Activated CD4-positive, CD25-positive, alpha-beta regulatory T cell treated with anti-CD3 and anti-CD28 coated beads, Interleukin-2, amount 50 U/mL, for 72 hours (primary cell): ENCODE measurements around the gene FGD4.
"Not testable (repeated sequence)": the region's sequence is repeated elsewhere in the genome, so short reads cannot be mapped to it uniquely, and the experiment has no call there.

Experiments
- DNase-seq: peaks from one replicate; pipeline ENCODE4 v3.0.0; 2021

The FGD4 gene

GRCh38 chr12:32499048-32499447, 99.7 kb downstream of the FGD4 start:
- no peak for DNase-seq

- DNase-seq, result no peak
These were observed 102.5 kb downstream of the FGD4 start for GRCh38 chr12:32501835-32502333.

GRCh38 chr12:32502693-32503502, 103.5 kb downstream of the FGD4 start:
- no peak for DNase-seq

- no peak for DNase-seq
These were observed 104.4 kb downstream of the FGD4 start for GRCh38 chr12:32503730-32504129.

GRCh38 chr12:32504591-32504990, 105.2 kb downstream of the FGD4 start:
- no peak for DNase-seq

- no peak for DNase-seq
These were observed 105.9 kb downstream of the FGD4 start for GRCh38 chr12:32505067-32505945.

- DNase-seq, result not testable (repeated sequence)
These were observed 108.0 kb downstream of the FGD4 start for GRCh38 chr12:32507096-32507941.

- DNase-seq, result no peak
These were observed 108.6 kb downstream of the FGD4 start for GRCh38 chr12:32507942-32508320.

GRCh38 chr12:32508626-32509025, 109.3 kb downstream of the FGD4 start:
- DNase-seq, result no peak

- no peak for DNase-seq
These were observed 110.2 kb downstream of the FGD4 start for GRCh38 chr12:32509328-32510091.

GRCh38 chr12:32511976-32512375, 112.6 kb downstream of the FGD4 start:
- not testable (repeated sequence) for DNase-seq

- no peak for DNase-seq
These were observed 113.0 kb downstream of the FGD4 start for GRCh38 chr12:32512379-32512778.

GRCh38 chr12:32512910-32513309, 113.6 kb downstream of the FGD4 start:
- no peak for DNase-seq

GRCh38 chr12:32515137-32515873, 115.9 kb downstream of the FGD4 start:
- no peak for DNase-seq

- no peak for DNase-seq
These were observed 116.9 kb downstream of the FGD4 start for GRCh38 chr12:32516230-32516629.

- DNase-seq, result no peak
These were observed 118.6 kb downstream of the FGD4 start for GRCh38 chr12:32517966-32518365.

GRCh38 chr12:32519047-32519446, 119.7 kb downstream of the FGD4 start:
- no peak for DNase-seq

- no peak for DNase-seq
These were observed 123.2 kb downstream of the FGD4 start for GRCh38 chr12:32522331-32523221.

- DNase-seq, result not testable (repeated sequence)
These were observed 126.4 kb downstream of the FGD4 start for GRCh38 chr12:32525802-32526201.

- not testable (repeated sequence) for DNase-seq
These were observed 127.0 kb downstream of the FGD4 start for GRCh38 chr12:32526343-32526742.
